GM19099 (cell line): ENCODE data around the gene BCL2L11.

Experiments
- POLR2A ChIP-seq: IDR thresholded peaks from 3 replicates; pipeline ENCODE4 v1.6.1; 2011; ENCODE audit warnings: low read depth; ENCODE audit not compliant: insufficient read length; ENCODE audit errors: extremely low read depth

The BCL2L11 gene

DNA sequence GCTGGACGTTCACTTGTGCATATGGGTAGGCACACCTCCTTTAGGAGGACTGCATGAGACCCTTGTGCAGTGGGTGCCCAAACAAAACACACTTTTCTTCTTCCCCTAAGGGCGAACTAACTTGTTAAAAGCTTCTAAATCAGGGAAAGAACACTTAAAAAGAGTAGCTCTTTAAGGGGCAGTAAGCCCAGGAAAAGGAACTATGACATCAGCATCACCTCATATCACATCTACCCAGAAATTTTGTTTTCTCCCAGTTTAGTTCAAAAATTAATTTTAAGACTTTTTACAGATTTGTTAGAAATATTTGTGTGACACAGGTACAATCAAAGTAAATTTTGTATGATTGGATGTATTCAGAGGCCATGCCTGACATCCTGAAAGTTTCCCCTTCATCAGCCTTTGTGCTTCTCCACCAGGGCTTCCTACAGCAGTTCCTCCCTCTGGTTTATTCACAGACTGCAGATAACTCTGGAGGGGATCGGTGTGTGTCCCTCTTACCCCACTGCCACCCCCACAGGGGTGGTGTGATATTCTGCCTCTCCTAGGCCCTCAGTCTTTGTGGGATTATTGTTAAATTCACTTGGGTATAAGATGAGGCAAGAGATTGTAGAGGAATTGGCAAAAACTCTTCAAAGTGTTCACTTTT is 27.6 kb downstream of the BCL2L11 start:
- no peak for TF ChIP-seq POLR2A

DNA sequence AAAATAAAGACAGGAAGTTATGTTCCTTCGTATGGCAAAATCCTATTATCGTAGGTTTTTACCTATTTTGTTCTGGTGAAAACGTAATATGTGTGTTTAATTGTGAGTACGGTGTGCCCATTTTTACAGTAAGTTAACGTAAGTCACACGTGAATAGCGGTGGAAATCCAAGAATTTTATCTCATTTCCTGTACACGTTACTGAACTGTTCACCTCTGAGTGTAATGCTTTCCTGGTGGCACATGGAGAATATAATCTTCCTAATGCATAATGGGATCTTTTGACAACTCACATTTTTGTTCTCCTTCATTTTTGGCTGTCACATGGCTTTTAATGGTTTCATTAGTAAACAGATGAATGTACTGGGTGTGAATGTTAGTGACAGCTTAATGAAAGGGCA is 28.2 kb downstream of the BCL2L11 start:
- no peak for TF ChIP-seq POLR2A

DNA sequence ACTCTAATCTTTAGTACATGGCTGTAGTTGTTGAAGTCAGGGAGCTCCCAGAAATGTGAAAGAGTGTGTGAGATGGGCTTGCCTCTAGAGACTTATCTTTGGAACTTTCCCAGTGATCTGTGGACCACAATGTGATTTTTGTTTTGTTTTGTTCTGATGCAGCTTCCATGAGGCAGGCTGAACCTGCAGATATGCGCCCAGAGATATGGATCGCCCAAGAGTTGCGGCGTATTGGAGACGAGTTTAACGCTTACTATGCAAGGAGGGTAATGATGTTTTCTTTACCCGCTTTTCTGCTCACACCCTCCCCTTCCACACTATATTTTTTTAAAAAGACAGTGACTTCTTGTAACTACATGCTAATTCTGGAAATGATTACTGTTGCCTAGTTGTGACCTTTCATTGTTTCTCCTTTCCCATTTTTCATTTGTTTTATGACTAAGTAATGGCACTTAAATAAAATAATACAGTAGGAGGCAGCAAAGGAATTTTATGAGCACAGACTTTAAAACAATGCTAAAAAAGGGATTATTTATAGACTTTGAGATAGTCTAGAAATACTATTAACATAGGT is 29.3 kb downstream of the BCL2L11 start:
- TF ChIP-seq POLR2A, result no peak

DNA sequence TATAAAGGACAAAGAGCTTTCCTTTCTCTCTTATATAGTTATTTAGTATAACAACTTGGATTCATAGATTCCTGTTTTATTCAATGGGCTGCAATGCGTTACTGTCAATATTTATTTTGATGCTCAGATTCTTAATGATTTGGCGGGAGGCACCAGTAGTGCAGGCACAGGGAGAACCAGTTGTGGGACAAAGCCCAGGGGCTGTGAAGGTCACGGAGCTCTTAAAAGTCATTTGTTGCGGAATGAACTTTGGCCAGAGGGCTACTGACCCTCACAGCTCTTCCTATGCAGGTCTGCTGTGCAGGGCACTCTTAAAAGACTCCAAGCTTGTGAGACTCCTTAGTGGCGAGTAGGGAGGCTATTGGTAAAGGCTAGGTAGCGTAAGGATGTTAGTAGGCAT is 34.0 kb downstream of the BCL2L11 start:
- no peak for TF ChIP-seq POLR2A

DNA sequence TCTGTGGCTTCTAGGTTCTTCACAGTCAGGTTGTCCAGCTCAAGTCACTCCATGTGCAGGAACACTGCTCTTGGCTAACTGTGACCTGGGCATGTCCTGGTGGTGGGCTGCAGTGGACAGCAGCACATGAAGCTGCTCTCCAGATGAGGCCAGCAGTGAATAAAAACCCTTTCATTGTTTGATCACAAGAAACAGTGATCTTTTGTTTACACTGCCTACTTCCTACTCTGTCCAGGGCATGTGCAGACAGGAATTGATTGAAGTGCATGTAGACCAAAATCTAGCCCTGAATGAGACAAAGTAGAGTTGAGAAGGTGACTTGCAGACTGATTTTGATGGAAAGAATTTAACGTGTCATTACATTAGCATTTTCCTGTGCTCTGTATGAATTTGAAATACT is 34.9 kb downstream of the BCL2L11 start:
- no peak for TF ChIP-seq POLR2A

DNA sequence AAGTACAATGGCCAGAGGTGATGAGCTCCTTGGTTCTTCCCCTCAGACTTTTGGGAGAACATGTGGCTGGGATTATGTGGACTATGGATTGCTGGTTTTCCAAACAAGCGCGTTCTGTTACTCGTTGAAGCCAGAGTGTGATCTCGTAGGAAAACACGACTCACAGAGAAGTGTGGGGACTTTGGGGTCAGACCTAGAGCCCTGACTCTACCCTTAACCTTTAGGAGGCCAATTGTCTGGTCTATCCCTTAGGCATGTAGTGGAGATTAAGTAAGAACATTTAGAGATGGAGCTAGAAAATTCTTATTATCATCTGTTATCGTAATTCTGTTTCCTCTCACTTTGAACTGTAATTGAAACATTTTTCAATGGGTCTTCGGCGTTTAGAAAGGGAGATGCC is 35.8 kb downstream of the BCL2L11 start:
- TF ChIP-seq POLR2A, result no peak

DNA sequence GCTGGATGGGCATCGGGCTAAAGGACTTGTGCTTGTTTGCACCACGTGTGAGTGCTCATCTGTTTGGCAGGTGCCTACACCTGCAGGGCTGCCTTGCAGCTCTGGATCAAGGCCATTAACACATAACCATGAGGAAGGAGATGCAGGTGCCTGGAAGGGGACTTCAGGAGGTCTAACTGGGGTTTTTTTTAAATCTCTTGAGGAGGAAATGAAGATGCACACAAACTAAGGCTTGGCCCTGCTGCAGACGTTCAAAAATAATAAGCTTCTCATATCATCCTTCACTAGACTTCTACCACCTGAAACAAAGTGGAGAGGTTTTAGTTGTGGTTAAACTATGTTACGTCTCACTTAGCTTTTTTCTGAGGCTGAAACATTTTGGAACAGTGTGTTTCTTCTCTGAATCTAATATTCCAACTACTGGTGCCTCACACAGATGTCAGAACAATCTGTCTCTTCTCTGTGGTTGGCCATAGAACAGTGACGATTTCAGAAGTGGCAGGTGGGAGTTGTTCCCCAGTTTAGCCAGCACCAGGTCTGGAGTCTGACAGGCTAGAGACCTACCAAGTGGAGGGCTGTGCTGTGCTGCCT is 36.5 kb downstream of the BCL2L11 start:
- no peak for TF ChIP-seq POLR2A

DNA sequence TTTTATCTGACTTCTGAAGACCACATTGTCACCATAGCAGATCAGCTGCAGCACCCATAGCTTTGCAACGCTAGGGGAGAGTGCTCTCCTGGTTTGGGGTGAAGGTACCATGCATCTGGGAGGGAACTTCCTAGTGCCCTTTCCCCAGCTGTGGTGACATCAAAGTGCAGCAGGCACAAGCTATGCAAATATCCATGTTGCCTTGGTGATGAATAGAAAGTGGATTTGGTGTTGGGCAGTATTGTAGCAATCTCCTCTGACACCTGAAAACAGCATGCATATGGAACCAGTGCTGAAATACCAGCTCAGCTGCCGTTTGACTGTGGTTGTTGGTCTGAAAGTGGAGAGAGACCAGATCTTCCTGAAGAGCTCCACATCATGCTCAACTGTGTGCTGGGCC is 37.1 kb downstream of the BCL2L11 start:
- TF ChIP-seq POLR2A, result no peak

DNA sequence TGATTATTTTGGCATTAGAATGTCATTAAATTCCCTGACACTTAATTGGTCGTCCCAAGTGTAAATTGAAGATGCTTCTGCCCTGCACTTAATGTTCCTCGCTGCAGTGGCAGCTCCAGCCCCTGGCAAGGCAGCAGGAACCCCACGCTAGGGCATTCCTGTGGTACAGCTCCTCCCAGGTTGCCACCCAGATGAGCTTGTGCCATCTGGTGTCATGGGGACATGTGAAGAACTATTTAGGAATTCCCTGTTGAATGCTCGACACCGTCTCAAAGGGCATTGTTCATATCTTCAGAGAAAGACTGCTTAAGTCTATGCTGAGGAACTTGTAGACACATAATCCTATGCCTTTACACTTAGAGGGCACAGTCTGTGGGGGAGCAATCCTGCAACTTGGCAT is 38.9 kb downstream of the BCL2L11 start:
- no peak for TF ChIP-seq POLR2A

DNA sequence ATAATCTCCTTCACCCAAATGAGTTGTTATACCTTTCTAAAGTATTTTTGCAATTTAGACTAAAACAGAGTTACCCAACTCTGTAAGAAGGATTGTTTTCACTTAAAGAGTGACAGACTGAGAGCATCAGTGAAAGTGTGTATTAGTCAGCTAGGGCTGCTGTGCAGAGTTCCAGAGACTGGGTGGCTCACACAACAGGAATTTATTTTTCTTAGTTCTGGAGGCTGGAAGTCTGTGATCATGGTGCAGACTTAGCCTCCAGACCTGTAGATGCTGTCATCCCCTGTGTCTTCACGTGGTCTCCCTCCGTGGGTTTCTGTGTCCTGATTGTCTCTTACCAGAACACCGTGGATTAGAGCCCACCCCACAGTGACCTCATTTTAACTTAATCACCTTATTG is 40.0 kb downstream of the BCL2L11 start:
- no peak for TF ChIP-seq POLR2A

DNA sequence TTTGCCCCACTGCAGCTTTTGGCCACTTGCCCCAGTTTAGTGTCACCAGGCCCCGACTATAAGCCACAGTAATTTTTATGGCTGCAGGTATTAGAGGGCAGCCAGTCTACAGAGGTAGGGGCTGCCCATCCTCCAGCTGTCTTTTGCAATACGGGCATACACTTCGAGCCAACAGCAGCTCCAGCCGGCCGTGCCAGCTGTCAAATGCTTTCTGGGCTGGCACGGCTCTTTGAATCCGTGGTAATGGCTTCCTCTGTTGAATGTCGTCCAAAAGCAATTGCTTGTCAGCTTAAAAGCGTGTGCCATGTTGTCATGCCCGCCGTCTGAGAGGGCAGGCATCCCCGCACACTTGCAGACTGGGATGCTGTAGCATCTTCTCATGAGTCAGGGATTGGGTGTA is 41.3 kb downstream of the BCL2L11 start:
- no peak for TF ChIP-seq POLR2A

DNA sequence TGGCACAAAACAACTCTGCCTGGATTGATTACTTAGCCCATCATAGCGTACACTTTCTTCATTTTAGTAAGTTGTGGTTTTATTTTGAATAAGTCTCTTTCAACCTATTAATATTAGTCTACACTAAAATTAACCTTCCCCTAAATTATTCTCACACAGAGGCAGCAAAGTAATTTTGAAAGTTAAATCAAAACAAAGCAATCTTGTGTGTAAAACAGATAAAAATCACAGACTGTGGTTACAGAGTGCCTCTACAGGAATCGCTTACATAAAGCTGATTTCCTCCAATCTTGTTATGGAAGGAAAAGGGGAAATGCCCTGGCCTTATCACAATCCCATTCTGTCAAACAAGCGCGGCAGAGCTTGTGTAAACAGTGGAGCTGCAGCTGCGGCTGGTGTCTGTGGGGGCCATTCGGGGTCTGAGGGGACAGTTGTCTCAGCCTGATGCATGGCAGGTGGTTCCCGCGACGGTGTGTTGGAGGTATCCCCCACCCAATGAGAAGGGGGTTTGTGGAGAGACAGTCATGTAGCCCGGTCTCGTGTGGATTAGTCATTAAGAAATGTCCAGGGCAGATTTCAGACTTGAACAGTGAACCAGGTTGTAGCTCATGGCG is 42.1 kb downstream of the BCL2L11 start:
- TF ChIP-seq POLR2A, result no peak

DNA sequence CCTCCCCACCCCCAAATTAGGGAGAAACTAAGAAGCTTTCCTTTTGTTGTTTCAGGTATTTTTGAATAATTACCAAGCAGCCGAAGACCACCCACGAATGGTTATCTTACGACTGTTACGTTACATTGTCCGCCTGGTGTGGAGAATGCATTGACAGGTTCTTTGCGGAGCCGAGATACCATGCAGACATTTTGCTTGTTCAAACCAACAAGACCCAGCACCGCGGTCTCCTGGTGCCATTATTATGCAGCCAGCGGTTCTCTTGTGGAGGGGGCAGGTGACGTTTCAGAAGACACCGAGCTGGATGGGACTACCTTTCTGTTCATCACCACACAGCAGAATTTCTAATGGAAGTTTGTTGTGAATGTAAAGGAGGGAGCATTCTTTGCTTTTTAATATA is 43.4 kb downstream of the BCL2L11 start:
- no peak for TF ChIP-seq POLR2A

DNA sequence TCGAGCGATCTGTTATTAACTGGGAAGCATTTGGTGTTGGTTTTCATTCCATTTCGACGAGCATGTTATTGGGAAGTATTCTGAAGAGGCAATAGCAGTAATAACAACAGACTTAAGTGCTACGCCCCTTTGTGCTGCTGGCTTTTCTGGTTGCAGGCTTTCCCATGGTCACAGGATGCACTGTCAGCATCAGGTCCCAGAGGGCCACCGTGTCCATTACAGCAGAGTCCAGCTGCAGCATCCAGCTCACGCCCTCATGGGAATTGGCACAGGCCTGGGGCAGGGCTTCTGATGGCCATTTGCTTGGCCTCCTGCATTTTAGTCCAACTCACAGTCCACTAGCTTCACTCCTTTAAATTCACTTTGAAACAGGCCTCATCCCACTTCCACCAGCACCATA is 44.4 kb downstream of the BCL2L11 start:
- TF ChIP-seq POLR2A, result no peak

DNA sequence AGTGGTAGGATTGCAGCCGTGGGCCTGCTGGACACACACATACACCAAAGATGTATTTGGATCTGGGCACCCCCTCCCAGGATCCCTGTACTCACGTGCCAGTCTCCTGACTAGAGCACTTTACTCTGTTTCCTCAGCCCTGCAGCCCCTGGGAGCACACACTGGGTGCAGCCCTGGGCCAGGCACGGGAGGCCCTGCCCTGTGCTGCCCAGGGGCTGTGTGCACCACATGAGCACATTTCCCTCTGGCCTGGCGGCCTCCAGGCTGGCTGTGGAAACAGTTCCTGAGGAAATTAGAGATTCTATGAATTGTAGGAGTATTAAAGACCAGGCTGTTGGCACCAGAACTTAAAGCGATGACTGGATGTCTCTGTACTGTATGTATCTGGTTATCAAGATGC is 45.4 kb downstream of the BCL2L11 start:
- no peak for TF ChIP-seq POLR2A

DNA sequence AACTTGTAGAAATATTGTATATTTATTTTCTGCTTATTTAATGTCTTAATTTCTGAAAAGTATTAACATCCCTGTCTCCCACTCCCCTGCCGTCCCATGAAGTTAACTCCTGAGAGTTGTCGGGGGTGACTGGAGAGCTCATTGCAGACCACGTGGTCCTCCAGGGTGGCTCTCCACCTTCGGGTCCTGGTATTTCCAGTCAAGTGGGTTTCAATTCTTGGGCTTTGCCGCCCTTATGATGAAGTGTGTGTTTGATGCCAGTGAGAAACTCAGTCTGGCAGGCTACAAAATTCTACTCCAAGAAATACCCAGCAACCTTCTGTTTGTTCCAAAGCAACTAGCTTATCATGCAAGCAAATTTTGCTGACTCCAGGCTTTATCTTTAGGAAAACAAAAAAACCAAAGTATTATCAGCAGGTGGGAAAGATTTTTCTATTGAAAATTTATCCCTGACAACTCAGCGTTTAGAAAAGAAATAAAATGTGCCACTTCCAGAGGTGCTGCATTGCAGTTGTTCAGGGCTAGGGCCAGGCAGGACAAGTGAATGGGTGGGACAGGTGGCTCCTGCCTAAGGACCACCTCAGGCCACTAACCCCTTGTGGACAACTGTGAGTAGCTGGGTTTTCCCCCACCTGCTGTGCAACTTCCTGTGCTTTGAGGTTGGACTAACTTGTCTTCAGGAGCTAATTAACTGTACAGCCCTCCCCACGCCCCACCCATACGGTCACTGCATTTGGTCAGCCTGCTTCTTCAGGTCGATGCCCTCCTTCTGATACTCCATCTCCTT is 46.6 kb downstream of the BCL2L11 start:
- no peak for TF ChIP-seq POLR2A

DNA sequence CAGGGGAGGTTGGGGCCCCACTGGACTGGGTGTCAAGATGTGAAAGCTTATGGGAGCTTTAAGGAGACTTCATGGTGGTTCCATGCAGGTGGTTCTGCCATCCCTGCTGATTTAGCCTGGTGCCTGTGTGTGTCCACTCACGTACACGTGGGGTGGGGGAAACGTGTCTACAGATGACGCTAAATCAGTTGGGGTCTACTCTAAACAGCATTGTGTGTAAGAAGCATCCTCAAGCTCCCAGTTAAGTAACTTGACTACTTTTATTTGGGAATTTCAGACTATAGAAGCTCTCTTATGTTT is 47.1 kb downstream of the BCL2L11 start:
- no peak for TF ChIP-seq POLR2A
